ENCODE data around the gene KCTD17. TPM values are rescaled to one million over a fixed set of nuclear protein-coding genes. Genes with fewer than 3 reads are reported as not detected.

Gene KCTD17
- total and polyA plus RNA-seq, 2 of the 13 experiments (the other 11 are each of a cell fraction or from before 2014, with no cell fraction given), result 5.3 to 11.7 TPM

DNA sequence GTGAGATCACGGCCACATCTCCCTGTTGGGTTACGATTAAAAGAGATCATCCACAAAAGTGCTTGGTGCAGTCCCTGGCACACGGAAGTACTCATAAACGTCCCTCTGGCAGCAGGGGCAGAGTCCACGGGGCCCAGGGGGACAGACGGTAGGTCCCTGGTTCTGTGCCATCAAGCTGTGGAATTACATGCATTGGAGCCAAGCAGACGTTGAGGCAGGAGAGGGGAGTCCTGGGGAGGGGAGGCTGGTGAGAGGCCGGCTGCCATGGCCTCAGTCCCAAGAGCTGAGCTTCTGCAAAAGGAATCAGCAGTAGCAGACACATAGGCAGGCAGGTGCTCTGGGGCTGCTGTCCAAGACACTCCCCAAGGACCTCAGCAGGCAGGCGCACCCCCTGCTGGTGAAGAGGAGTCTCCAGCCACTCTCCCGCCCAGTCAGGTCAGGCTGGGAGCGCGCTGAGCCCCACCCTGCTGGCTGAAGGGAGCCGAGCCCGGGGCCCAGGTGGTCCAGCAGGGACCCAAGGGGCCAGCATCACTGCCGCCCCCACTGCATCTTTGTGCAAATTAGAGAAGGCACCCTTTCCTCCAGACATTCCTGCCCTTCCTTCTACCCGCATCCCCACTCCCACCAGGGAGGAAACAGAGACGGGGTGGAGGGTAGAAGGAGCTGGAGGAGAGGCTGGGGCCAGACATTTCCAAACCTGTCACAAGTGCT lies 7.6 kb upstream of the KCTD17 start (continued):
- peak; percentile 46; the same call in 1 of the 2 replicates for TF ChIP-seq THAP9 (CRISPR knock-in tag; IDR thresholded peaks at IDR 0.05; ENCODE audit: borderline replicate concordance)
- TF ChIP-seq HMG20A (CRISPR knock-in tag; IDR thresholded peaks at IDR 0.05; ENCODE audit: borderline replicate concordance), result no peak
- TF ChIP-seq DR1 (CRISPR knock-in tag; IDR thresholded peaks at IDR 0.05), result no peak; the same call in 1 of the 2 replicates
- no peak for TF ChIP-seq TCF7L2 (IDR thresholded peaks at IDR 0.05; ENCODE audit: low read depth, low read length)
- no peak for TF ChIP-seq ATAD3A (CRISPR knock-in tag; IDR thresholded peaks at IDR 0.05)
- TF ChIP-seq CAMTA2 (CRISPR knock-in tag; IDR thresholded peaks at IDR 0.05; ENCODE audit: borderline replicate concordance), result no peak
- peak; percentile 43; the same call in 1 of the 2 replicates for TF ChIP-seq YEATS4 (CRISPR knock-in tag; IDR thresholded peaks at IDR 0.05; ENCODE audit: borderline replicate concordance)
- TF ChIP-seq ELF4 (CRISPR knock-in tag; IDR thresholded peaks at IDR 0.05; ENCODE audit: borderline replicate concordance), result peak; percentile 48; the same call in 1 of the 2 replicates
- TF ChIP-seq ZGPAT (CRISPR knock-in tag; IDR thresholded peaks at IDR 0.05), result no peak
- TF ChIP-seq, protein P1, sequence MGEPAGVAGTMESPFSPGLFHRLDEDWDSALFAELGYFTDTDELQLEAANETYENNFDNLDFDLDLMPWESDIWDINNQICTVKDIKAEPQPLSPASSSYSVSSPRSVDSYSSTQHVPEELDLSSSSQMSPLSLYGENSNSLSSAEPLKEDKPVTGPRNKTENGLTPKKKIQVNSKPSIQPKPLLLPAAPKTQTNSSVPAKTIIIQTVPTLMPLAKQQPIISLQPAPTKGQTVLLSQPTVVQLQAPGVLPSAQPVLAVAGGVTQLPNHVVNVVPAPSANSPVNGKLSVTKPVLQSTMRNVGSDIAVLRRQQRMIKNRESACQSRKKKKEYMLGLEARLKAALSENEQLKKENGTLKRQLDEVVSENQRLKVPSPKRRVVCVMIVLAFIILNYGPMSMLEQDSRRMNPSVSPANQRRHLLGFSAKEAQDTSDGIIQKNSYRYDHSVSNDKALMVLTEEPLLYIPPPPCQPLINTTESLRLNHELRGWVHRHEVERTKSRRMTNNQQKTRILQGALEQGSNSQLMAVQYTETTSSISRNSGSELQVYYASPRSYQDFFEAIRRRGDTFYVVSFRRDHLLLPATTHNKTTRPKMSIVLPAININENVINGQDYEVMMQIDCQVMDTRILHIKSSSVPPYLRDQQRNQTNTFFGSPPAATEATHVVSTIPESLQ (CRISPR knock-in tag; conservative IDR thresholded peaks at IDR 0.05), result no peak
- peak; percentile 35 for TF ChIP-seq GATAD1 (CRISPR knock-in tag; IDR thresholded peaks at IDR 0.05)
- TF ChIP-seq NR3C1 (CRISPR knock-in tag; IDR thresholded peaks at IDR 0.05), result no peak
- TF ChIP-seq, protein P2, sequence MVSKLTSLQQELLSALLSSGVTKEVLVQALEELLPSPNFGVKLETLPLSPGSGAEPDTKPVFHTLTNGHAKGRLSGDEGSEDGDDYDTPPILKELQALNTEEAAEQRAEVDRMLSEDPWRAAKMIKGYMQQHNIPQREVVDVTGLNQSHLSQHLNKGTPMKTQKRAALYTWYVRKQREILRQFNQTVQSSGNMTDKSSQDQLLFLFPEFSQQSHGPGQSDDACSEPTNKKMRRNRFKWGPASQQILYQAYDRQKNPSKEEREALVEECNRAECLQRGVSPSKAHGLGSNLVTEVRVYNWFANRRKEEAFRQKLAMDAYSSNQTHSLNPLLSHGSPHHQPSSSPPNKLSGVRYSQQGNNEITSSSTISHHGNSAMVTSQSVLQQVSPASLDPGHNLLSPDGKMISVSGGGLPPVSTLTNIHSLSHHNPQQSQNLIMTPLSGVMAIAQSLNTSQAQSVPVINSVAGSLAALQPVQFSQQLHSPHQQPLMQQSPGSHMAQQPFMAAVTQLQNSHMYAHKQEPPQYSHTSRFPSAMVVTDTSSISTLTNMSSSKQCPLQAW (CRISPR knock-in tag; IDR thresholded peaks at IDR 0.05), result peak; percentile 51; the same call in 1 of the 2 replicates
- TF ChIP-seq, protein P3, sequence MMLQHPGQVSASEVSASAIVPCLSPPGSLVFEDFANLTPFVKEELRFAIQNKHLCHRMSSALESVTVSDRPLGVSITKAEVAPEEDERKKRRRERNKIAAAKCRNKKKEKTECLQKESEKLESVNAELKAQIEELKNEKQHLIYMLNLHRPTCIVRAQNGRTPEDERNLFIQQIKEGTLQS (CRISPR knock-in tag; IDR thresholded peaks at IDR 0.05), result no peak
- TF ChIP-seq PLRG1 (conservative IDR thresholded peaks at IDR 0.05), result no peak
- TF ChIP-seq ZNF674 (CRISPR knock-in tag; IDR thresholded peaks at IDR 0.05; ENCODE audit: low read depth), result no peak
- TF ChIP-seq STAG1 (CRISPR knock-in tag; IDR thresholded peaks at IDR 0.05), result peak; percentile 85
